ENCODE data around the gene CIC. TPM values are rescaled to one million over a fixed set of nuclear protein-coding genes. Genes with fewer than 3 reads are reported as not detected.

Gene CIC
- total RNA-seq, 3 donors from 2014 or later = 20.2 to 25.6 (median 24.9) TPM

DNA sequence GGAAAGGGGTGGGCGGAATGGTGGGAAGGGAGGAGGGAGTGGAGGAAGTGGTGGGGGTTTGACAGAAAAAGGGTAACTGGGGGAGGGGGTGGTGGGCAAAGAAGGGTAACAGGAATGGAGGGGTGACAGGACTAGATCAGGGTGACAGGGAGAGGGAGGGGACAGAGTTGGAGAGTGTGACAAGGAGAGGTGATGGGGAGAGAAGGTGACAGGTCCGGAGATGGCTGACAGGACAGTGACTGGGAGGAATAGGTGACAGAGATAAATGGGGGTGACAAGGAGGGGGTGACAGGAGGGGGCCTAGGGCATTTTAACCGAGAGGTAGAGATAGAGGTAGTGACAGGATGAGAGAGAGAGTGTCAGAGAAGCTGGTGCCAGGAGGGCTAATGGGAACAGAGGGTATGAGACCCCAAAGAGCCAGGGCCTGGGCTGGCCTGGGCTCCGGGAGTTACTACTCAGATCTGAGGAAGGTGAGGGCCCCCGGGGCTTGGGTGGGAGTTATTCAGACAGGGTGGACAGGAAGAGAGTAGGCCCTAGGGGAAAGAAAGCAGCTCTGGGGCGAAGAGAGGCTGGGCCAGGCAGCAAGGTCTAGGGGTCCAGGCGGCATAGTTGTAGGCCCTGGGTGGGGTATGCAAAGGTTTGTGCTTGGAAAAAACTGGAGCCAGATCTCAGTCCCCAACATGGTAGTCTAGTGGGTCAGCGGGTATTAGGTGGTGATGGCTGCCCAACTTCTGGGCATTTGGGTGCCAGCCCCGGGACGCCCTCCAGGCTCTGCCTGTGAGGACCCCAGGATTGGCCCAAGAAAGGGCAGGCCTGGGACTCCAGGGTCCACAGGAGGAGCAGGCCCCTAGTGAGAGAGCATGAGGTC lies 660 bp downstream of the CIC start:
- TF ChIP-seq POLR2AphosphoS5 (IDR thresholded peaks at IDR 0.05) = no peak
- TF ChIP-seq POLR2A (IDR thresholded peaks at IDR 0.05) = no peak
- TF ChIP-seq CTCF (IDR thresholded peaks at IDR 0.05) = no peak
- Histone ChIP-seq H3K4me1 (peaks cover 13 to 15% of the 10 kb centered on the region in 2 donors), H3K9me3 (no peaks in the 10 kb centered on the region), H3K27ac (peak overlapping the region; percentile 98 to 100), H3K36me3 (no peaks in the 10 kb centered on the region), H3K4me3 (peak overlapping the region; percentile 51 to 76 (median 68)), H3K27me3 (no peaks in the 10 kb centered on the region)
- intact Hi-C loops (cut with DNase I; ENCODE audit: low total_unique reads) = no loop called here
- DNase-seq (ENCODE audit: low spot score in 2 of 2) = peak in 1 of 2 donors; percentile 58

DNA sequence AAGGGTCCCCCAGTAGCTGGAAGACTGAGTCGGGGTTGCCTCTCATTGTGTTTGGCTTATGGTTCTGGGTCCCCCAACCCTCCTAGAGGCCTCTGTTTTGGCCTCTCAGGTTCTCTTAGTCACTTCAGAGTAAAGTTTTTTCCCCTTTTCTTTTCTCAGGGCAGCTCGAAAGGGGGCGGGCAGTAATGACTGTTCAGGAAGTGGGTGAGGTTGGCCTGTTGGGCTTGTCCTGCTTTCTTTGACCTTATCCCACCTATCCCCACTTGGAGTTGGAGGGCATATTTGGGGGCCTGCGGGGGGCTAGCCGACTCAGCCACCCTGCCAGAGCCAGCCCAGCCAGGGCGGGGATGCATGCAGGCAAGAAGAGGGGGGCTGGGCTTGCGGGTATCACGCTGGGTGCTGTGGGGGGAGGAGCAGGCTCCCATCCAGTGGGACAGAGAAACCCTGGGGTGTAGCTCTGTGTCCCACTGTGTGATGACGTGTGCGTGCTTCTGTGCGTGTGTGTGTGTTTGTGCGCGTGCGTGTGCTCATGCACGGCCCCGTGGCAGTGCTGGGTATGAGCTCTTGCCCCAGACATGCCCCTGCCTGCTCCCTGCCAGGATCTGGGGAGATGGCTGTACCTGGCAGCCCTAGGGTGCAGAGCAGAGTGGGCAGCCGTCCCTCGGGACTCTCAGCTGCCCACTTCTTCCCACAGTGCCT lies 1.4 kb downstream of the CIC start:
- Histone ChIP-seq H3K4me3 (peak overlapping the region; percentile 51 to 76 (median 68)), H3K9me3 (no peaks in the 10 kb centered on the region), H3K27ac (peak overlapping the region; percentile 98 to 100), H3K27me3 (no peaks in the 10 kb centered on the region), H3K36me3 (no peaks in the 10 kb centered on the region), H3K4me1 (peaks cover 13 to 21% of the 10 kb centered on the region in 2 donors)
- TF ChIP-seq POLR2A (IDR thresholded peaks at IDR 0.05) (no peak), POLR2AphosphoS5 (IDR thresholded peaks at IDR 0.05) (no peak), CTCF (IDR thresholded peaks at IDR 0.05) (no peak)
- intact Hi-C loops (cut with DNase I; ENCODE audit: low total_unique reads) = no loop called here
- DNase-seq (ENCODE audit: low spot score in 2 of 2) = peak in 1 of 2 donors; percentile 88

- intact Hi-C loops (cut with DNase I; ENCODE audit: low total_unique reads) = no loop called here
Measured at GRCh38 chr19:42271045-42271419, 2.0 kb downstream of the CIC start.

GRCh38 chr19:42271861-42272534 lies 2.9 kb downstream of the CIC start:
- peaks cover 13 to 23% of the 10 kb centered on the region in 2 donors for H3K4me1 ChIP-seq

More at GRCh38 chr19:42271045-42271419, 2.0 kb downstream of the CIC start:
- H3K4me3 ChIP-seq = peak overlapping the region; percentile 51 to 76 (median 68)
- no peaks in the 10 kb centered on the region for H3K9me3 ChIP-seq
- TF ChIP-seq POLR2AphosphoS5 (IDR thresholded peaks at IDR 0.05) = no peak
- TF ChIP-seq POLR2A (IDR thresholded peaks at IDR 0.05) = no peak
- TF ChIP-seq CTCF (IDR thresholded peaks at IDR 0.05) = no peak
- no peaks in the 10 kb centered on the region for H3K27me3 ChIP-seq
- peaks cover 13 to 21% of the 10 kb centered on the region in 2 donors for H3K4me1 ChIP-seq
- DNase-seq (ENCODE audit: low spot score in 2 of 2) = no peak
- H3K27ac ChIP-seq = peak overlapping the region; percentile 98 to 100
- H3K36me3 ChIP-seq = no peaks in the 10 kb centered on the region

More at GRCh38 chr19:42271861-42272534, 2.9 kb downstream of the CIC start:
- peak overlapping the region; percentile 98 to 100 for H3K27ac ChIP-seq
- no peaks in the 10 kb centered on the region for H3K27me3 ChIP-seq
- H3K9me3 ChIP-seq = no peaks in the 10 kb centered on the region
- intact Hi-C loops (cut with DNase I; ENCODE audit: low total_unique reads) = no loop called here
- no peak for TF ChIP-seq CTCF (IDR thresholded peaks at IDR 0.05)
- no peak for TF ChIP-seq POLR2AphosphoS5 (IDR thresholded peaks at IDR 0.05)
- TF ChIP-seq POLR2A (IDR thresholded peaks at IDR 0.05) = no peak
- no peak for DNase-seq (ENCODE audit: low spot score in 2 of 2)
- H3K4me3 ChIP-seq = no peak overlapping the region
- no peaks in the 10 kb centered on the region for H3K36me3 ChIP-seq
